ENCODE results near the gene SON. TPM values are rescaled to one million over a fixed set of nuclear protein-coding genes. Genes with fewer than 3 reads are reported as not detected.
"Not testable (repeated sequence)": the region's sequence is repeated elsewhere in the genome, so short reads cannot be mapped to it uniquely, and the experiment has no call there.

Gene SON
- total RNA-seq, 1 experiment from 2014 or later: 329 TPM

- Histone ChIP-seq H4K20me1 (ENCODE audit: control insufficient read depth, insufficient read depth, insufficient read length) (no peaks in the 10 kb centered on the region), H3K23me2 (ENCODE audit: insufficient read length, low read depth, low read length, poor library complexity, severe bottlenecking) (no peaks in the 10 kb centered on the region), H4K91ac (ENCODE audit: insufficient read length, low read depth, low read length) (no peak overlapping the region), H2AK5ac (ENCODE audit: insufficient read length, low read length) (no peak overlapping the region), H3K4ac (ENCODE audit: low read depth, low read length) (no peak overlapping the region), H3K18ac (ENCODE audit: insufficient read length, low read depth, low read length) (no peak overlapping the region), H3K9ac (ENCODE audit: extremely low read depth, insufficient read length, low read length) (no peak overlapping the region), H2BK15ac (ENCODE audit: low read depth, low read length) (no peak overlapping the region), H3K23ac (ENCODE audit: insufficient read length, low read depth, low read length) (no peak overlapping the region), H3K4me1 (ENCODE audit: insufficient read depth, low read length) (no peaks in the 10 kb centered on the region), H3K4me2 (ENCODE audit: insufficient read depth, insufficient read length, low read length) (no peak overlapping the region), H2BK12ac (ENCODE audit: insufficient read length, low read depth, low read length) (no peak overlapping the region), H3K14ac (ENCODE audit: insufficient read depth, low read length) (no peak overlapping the region), H2BK120ac (ENCODE audit: low read depth, low read length, poor library complexity, severe bottlenecking) (no peak overlapping the region), H3K27me3 (ENCODE audit: insufficient read depth, low read length) (no peaks in the 10 kb centered on the region), H2BK20ac (ENCODE audit: low read depth, low read length, poor library complexity, severe bottlenecking) (no peak overlapping the region), H3K56ac (ENCODE audit: insufficient read length, low read depth, low read length) (no peak overlapping the region), H3K79me1 (ENCODE audit: insufficient read depth, low read depth, low read length, poor library complexity, severe bottlenecking) (no peaks in the 10 kb centered on the region), H3K9me3 (ENCODE audit: control insufficient read depth, low read depth, low read length) (no peaks in the 10 kb centered on the region), H3K79me2 (ENCODE audit: insufficient read depth, low read length) (no peaks in the 10 kb centered on the region), H2BK5ac (ENCODE audit: insufficient read length, low read length) (no peak overlapping the region), H4K8ac (replicated peaks; ENCODE audit: insufficient read length, low read depth, low read length) (no peak overlapping the region), H3T11ph (ENCODE audit: low read length) (no peak overlapping the region), H2AFZ (ENCODE audit: low read length) (no peak overlapping the region), H4K5ac (ENCODE audit: insufficient read length, low read depth, low read length) (no peak overlapping the region), H3K27ac (ENCODE audit: insufficient read length, low read depth, low read length) (no peak overlapping the region)
- H3K4me3 Mint-ChIP-seq: no peak overlapping the region
- no peaks in the 10 kb centered on the region for H3K4me1 Mint-ChIP-seq
- no peaks in the 10 kb centered on the region for H3K27me3 Mint-ChIP-seq (ENCODE audit: low read depth)
- no peak for TF ChIP-seq CTCF (conservative IDR thresholded peaks at IDR 0.05)
- H3K36me3 Mint-ChIP-seq (ENCODE audit: insufficient read depth in 1 of 3, low read depth in 3 of 3): peaks cover 32 to 85% (median 73%) of the 10 kb centered on the region in 3 experiments; a peak in 6 of 7 replicates
- WGBS (ENCODE audit: extremely low coverage, insufficient read length, low lambda C conversion rate): no CpG with 5 or more reads among the region's 3 CpGs
- no peaks in the 10 kb centered on the region for H3K9me3 Mint-ChIP-seq
- DNase-seq: no peak
- no peak overlapping the region; a peak in 1 of 7 replicates for H3K27ac Mint-ChIP-seq
These were observed 29.5 kb downstream of the SON start for GRCh38 chr21:33572350-33572749.

GRCh38 chr21:33576741-33577141 is 33.9 kb downstream of the SON start:
- H3K56ac ChIP-seq (ENCODE audit: insufficient read length, low read depth, low read length); H2AK5ac ChIP-seq (ENCODE audit: insufficient read length, low read length); H3K14ac ChIP-seq (ENCODE audit: insufficient read depth, low read length); H3K79me2 ChIP-seq (ENCODE audit: insufficient read depth, low read length); H3K18ac ChIP-seq (ENCODE audit: insufficient read length, low read depth, low read length); H3K23me2 ChIP-seq (ENCODE audit: insufficient read length, low read depth, low read length, poor library complexity, severe bottlenecking); H3K79me1 ChIP-seq (ENCODE audit: insufficient read depth, low read depth, low read length, poor library complexity, severe bottlenecking); H3K27ac ChIP-seq (ENCODE audit: insufficient read length, low read depth, low read length); H3K4me1 ChIP-seq (ENCODE audit: insufficient read depth, low read length); H3K27me3 Mint-ChIP-seq (ENCODE audit: low read depth); DNase-seq; H2BK120ac ChIP-seq (ENCODE audit: low read depth, low read length, poor library complexity, severe bottlenecking); H3K9ac ChIP-seq (ENCODE audit: extremely low read depth, insufficient read length, low read length); H2AFZ ChIP-seq (ENCODE audit: low read length); H3K4me1 Mint-ChIP-seq; H3K9me3 Mint-ChIP-seq; H3T11ph ChIP-seq (ENCODE audit: low read length); H3K4ac ChIP-seq (ENCODE audit: low read depth, low read length); H3K4me3 Mint-ChIP-seq; H3K23ac ChIP-seq (ENCODE audit: insufficient read length, low read depth, low read length); H4K5ac ChIP-seq (ENCODE audit: insufficient read length, low read depth, low read length); H2BK20ac ChIP-seq (ENCODE audit: low read depth, low read length, poor library complexity, severe bottlenecking); H2BK5ac ChIP-seq (ENCODE audit: insufficient read length, low read length); H3K9me3 ChIP-seq (ENCODE audit: control insufficient read depth, low read depth, low read length); H2BK12ac ChIP-seq (ENCODE audit: insufficient read length, low read depth, low read length); H2BK15ac ChIP-seq (ENCODE audit: low read depth, low read length); H4K8ac ChIP-seq (replicated peaks; ENCODE audit: insufficient read length, low read depth, low read length); H3K4me2 ChIP-seq (ENCODE audit: insufficient read depth, insufficient read length, low read length); H3K27me3 ChIP-seq (ENCODE audit: insufficient read depth, low read length); H4K20me1 ChIP-seq (ENCODE audit: control insufficient read depth, insufficient read depth, insufficient read length); H4K91ac ChIP-seq (ENCODE audit: insufficient read length, low read depth, low read length): not testable (repeated sequence)
- Mint-ChIP-seq H3K36me3 (ENCODE audit: insufficient read depth in 1 of 3, low read depth in 3 of 3) (peaks cover 19 to 81% (median 61%) of the 10 kb centered on the region in 3 experiments; a peak in 6 of 7 replicates), H3K27ac (peak overlapping the region in 1 of 3 experiments; percentile 53; a peak in 1 of 7 replicates)
- no CpG with 5 or more reads among the region's 2 CpGs for WGBS (ENCODE audit: extremely low coverage, insufficient read length, low lambda C conversion rate)
